GM19328 (cell line): ENCODE results near the gene TREH.

Experiments
- ATAC-seq: cut with Tn5 transposase; IDR thresholded peaks from one replicate; pipeline ENCODE4 v1.9.1; 2021; ENCODE audit warnings: mild to moderate bottlenecking, moderate library complexity; ENCODE audit not compliant: unreplicated experiment

Gene TREH

GRCh38 chr11:118651820-118652219 is 27.6 kb downstream of the TREH start:
- ATAC-seq = no peak

GRCh38 chr11:118650366-118650765 is 29.1 kb downstream of the TREH start:
- no peak for ATAC-seq

GRCh38 chr11:118649941-118650340 is 29.5 kb downstream of the TREH start:
- no peak for ATAC-seq

GRCh38 chr11:118648291-118648690 is 31.2 kb downstream of the TREH start:
- ATAC-seq = no peak

GRCh38 chr11:118646393-118646792 is 33.1 kb downstream of the TREH start:
- no peak for ATAC-seq

- no peak for ATAC-seq
These were observed 34.3 kb downstream of the TREH start for GRCh38 chr11:118645066-118645715.

- ATAC-seq = no peak
These were observed 35.0 kb downstream of the TREH start for GRCh38 chr11:118644496-118644895.

- no peak for ATAC-seq
These were observed 35.5 kb downstream of the TREH start for GRCh38 chr11:118643995-118644345.

GRCh38 chr11:118643142-118643994 is 36.1 kb downstream of the TREH start:
- no peak for ATAC-seq

GRCh38 chr11:118641397-118642019 is 37.9 kb downstream of the TREH start:
- ATAC-seq = no peak

- ATAC-seq = no peak
These were observed 38.9 kb downstream of the TREH start for GRCh38 chr11:118640332-118641154.

- no peak for ATAC-seq
These were observed 39.6 kb downstream of the TREH start for GRCh38 chr11:118639899-118640298.

GRCh38 chr11:118638726-118639125 is 40.7 kb downstream of the TREH start:
- ATAC-seq = no peak

GRCh38 chr11:118636569-118637290 is 42.7 kb downstream of the TREH start:
- ATAC-seq = no peak

- no peak for ATAC-seq
These were observed 43.8 kb downstream of the TREH start for GRCh38 chr11:118635642-118636041.

- no peak for ATAC-seq
These were observed 44.2 kb downstream of the TREH start for GRCh38 chr11:118635237-118635591.

- no peak for ATAC-seq
These were observed 44.8 kb downstream of the TREH start for GRCh38 chr11:118634431-118635236.

- ATAC-seq = no peak
These were observed 45.5 kb downstream of the TREH start for GRCh38 chr11:118633979-118634378.

- no peak for ATAC-seq
These were observed 46.1 kb downstream of the TREH start for GRCh38 chr11:118633319-118633690.
